IMR-90 (cell line): ENCODE results near the gene GPR107. TPM values are rescaled to one million over a fixed set of nuclear protein-coding genes. Genes with fewer than 3 reads are reported as not detected.

Experiments
- ATAC-seq: fragments of 200-7000 bp; cut with Tn5 transposase; 2 replicates; pipeline ENCODE4 v1.9.1; 2020; ENCODE audit warnings: low read depth, mild to moderate bottlenecking, moderate library complexity
- BruUV-seq: library from RNA; stranded (reverse); fragments of 400-500 nt; replicated peaks from 2 replicates; lab custom pipeline; 2021; lab: Mats Ljungman, UMichigan
- CTCF ChIA-PET: fragments of 300-600 bp; formaldehyde crosslinking; extraction: SDS; loops from one replicate; lab custom pipeline; 2021; ENCODE audit warnings: antibody characterized with exemption; lab: Yijun Ruan, JAX
- POLR2A ChIA-PET: fragments of 300-600 bp; sonication (Branson Sonifier 250); formaldehyde crosslinking; loops from one replicate; lab custom pipeline; 2022; ENCODE audit warnings: antibody characterized with exemption; ENCODE audit not compliant: unreplicated experiment; lab: Charles Lee
- DNase-seq: peaks from one replicate; pipeline ENCODE4 v3.0.0; 2013
- H2AFZ ChIP-seq: replicated peaks from 2 replicates; pipeline ENCODE3; 2013; ENCODE audit warnings: low read length, mild to moderate bottlenecking; ENCODE audit not compliant: poor library complexity
- H2AK5ac ChIP-seq: 2 replicates; pipeline ENCODE4 v1.6.1; 2013; ENCODE audit warnings: low read depth, low read length, inconsistent platforms
- H2AK9ac ChIP-seq: replicated peaks from 2 replicates; pipeline ENCODE3; 2013; ENCODE audit warnings: mild to moderate bottlenecking, low read depth, low read length, moderate library complexity; ENCODE audit not compliant: poor library complexity
- H2BK120ac ChIP-seq: 2 replicates; pipeline ENCODE4 v1.6.1; 2013; ENCODE audit warnings: low read depth, low read length, inconsistent platforms
- H2BK15ac ChIP-seq: 3 replicates; pipeline ENCODE4 v1.6.1; 2013; ENCODE audit warnings: low read depth, low read length, inconsistent platforms
- H2BK20ac ChIP-seq: 2 replicates; pipeline ENCODE4 v1.6.1; 2013; ENCODE audit warnings: low read depth, mild to moderate bottlenecking, inconsistent platforms, low read length, moderate library complexity
- H2BK5ac ChIP-seq: 2 replicates; pipeline ENCODE4 v1.6.1; 2013; ENCODE audit warnings: mild to moderate bottlenecking, low read depth, low read length, inconsistent platforms; ENCODE audit not compliant: poor library complexity, severe bottlenecking
- H3K14ac ChIP-seq: replicated peaks from 2 replicates; pipeline ENCODE4 v1.6.1; 2013; ENCODE audit warnings: low read depth, low read length, inconsistent platforms
- H3K18ac ChIP-seq: 2 replicates; pipeline ENCODE4 v1.6.1; 2013; ENCODE audit warnings: low read depth, low read length, control low read depth
- H3K23ac ChIP-seq: 2 replicates; pipeline ENCODE4 v1.6.1; 2013; ENCODE audit warnings: low read depth, low read length, inconsistent platforms
- H3K27ac ChIP-seq: 2 replicates; pipeline ENCODE4 v1.5.1; 2013; ENCODE audit warnings: mild to moderate bottlenecking, control low read depth, low read length; ENCODE audit not compliant: insufficient read depth
- H3K27me3 ChIP-seq: 2 replicates; pipeline ENCODE4 v1.6.1; 2013; ENCODE audit warnings: low read length; ENCODE audit not compliant: control insufficient read depth, insufficient read depth
- H3K36me3 ChIP-seq: 2 replicates; pipeline ENCODE4 v1.6.1; 2013; ENCODE audit warnings: low read length, mixed read lengths; ENCODE audit not compliant: control insufficient read depth, insufficient read depth
- H3K4ac ChIP-seq: 2 replicates; pipeline ENCODE4 v1.6.1; 2013; ENCODE audit warnings: low read depth, low read length, inconsistent platforms
- H3K4me1 ChIP-seq: 2 replicates; pipeline ENCODE4 v1.6.1; 2013; ENCODE audit warnings: low read length, mixed read lengths; ENCODE audit not compliant: control insufficient read depth, insufficient read depth
- H3K4me2 ChIP-seq: 2 replicates; pipeline ENCODE4 v1.6.1; 2013; ENCODE audit warnings: low read depth, mild to moderate bottlenecking, control low read depth, low read length, moderate library complexity
- H3K4me3 ChIP-seq: 2 replicates; pipeline ENCODE4 v1.5.1; 2013; ENCODE audit warnings: low read depth, mild to moderate bottlenecking, control low read depth, low read length, moderate library complexity; ENCODE audit not compliant: insufficient read depth
- H3K56ac ChIP-seq: 2 replicates; pipeline ENCODE4 v1.6.1; 2013; ENCODE audit warnings: low read length, inconsistent platforms; ENCODE audit not compliant: insufficient read depth; ENCODE audit errors: extremely low read depth
- H3K79me1 ChIP-seq, 2 experiments: 2 replicates each; pipeline ENCODE4 v1.6.1; 2013; ENCODE audit warnings: low read length in 2 of 2, inconsistent platforms in 1 of 2, low read depth in 1 of 2
- H3K9ac ChIP-seq: 2 replicates; pipeline ENCODE4 v1.6.1; 2013; ENCODE audit warnings: low read depth, low read length, control low read depth
- H3K9me1 ChIP-seq: 2 replicates; pipeline ENCODE4 v1.6.1; 2013; ENCODE audit warnings: low read length, inconsistent platforms; ENCODE audit not compliant: insufficient read depth
- H3K9me3 ChIP-seq: 2 replicates; pipeline ENCODE4 v1.6.1; 2013; ENCODE audit warnings: low read length; ENCODE audit not compliant: control insufficient read depth, insufficient read depth
- H4K20me1 ChIP-seq: 2 replicates; pipeline ENCODE4 v1.6.1; 2013; ENCODE audit warnings: low read length, inconsistent platforms; ENCODE audit not compliant: insufficient read depth
- H4K5ac ChIP-seq: 2 replicates; pipeline ENCODE4 v1.6.1; 2013; ENCODE audit warnings: mild to moderate bottlenecking, low read depth, low read length, control low read depth
- H4K8ac ChIP-seq, 2 experiments: 2 replicates each; pipeline ENCODE4 v1.6.1; 2013; ENCODE audit warnings: low read depth in 2 of 2, low read length in 2 of 2, control low read depth in 1 of 2, inconsistent platforms in 1 of 2
- H4K91ac ChIP-seq: 2 replicates; pipeline ENCODE4 v1.6.1; 2013; ENCODE audit warnings: low read depth, low read length, inconsistent platforms; ENCODE audit not compliant: insufficient read depth
- BHLHE40 ChIP-seq: fragments of 150-350 bp; IDR thresholded peaks from 2 replicates; pipeline ENCODE4 v1.6.1; 2016; ENCODE audit warnings: mild to moderate bottlenecking, low read depth, low read length
- CEBPB ChIP-seq: IDR thresholded peaks from 2 replicates; pipeline ENCODE4 v1.6.1; 2012; ENCODE audit warnings: low read depth, low read length, improper control_type of control experiment
- CHD1 ChIP-seq: IDR thresholded peaks from 2 replicates; pipeline ENCODE4 v1.6.1; 2012; ENCODE audit warnings: low read depth, low read length, improper control_type of control experiment
- FOS ChIP-seq: fragments of 150-350 bp; IDR thresholded peaks from 2 replicates; pipeline ENCODE4 v1.6.1; 2016; ENCODE audit warnings: low read depth, low read length
- MAFK ChIP-seq: IDR thresholded peaks from 2 replicates; pipeline ENCODE4 v1.6.1; 2012; ENCODE audit warnings: low read depth, low read length, improper control_type of control experiment
- MAZ ChIP-seq: IDR thresholded peaks from 2 replicates; pipeline ENCODE4 v1.6.1; 2012; ENCODE audit warnings: low read depth, mild to moderate bottlenecking, low read length, improper control_type of control experiment, moderate library complexity, borderline replicate concordance
- MXI1 ChIP-seq: IDR thresholded peaks from 2 replicates; pipeline ENCODE4 v1.6.1; 2012; ENCODE audit warnings: low read depth, mild to moderate bottlenecking, low read length, moderate library complexity, borderline replicate concordance
- NFE2L2 ChIP-seq: fragments of 150-350 bp; IDR thresholded peaks from 2 replicates; pipeline ENCODE4 v1.6.1; 2016; ENCODE audit warnings: low read depth, mild to moderate bottlenecking, low read length
- POLR2A ChIP-seq: IDR thresholded peaks from 2 replicates; pipeline ENCODE4 v1.6.1; 2012; ENCODE audit warnings: mild to moderate bottlenecking, low read depth, low read length
- RAD21 ChIP-seq: IDR thresholded peaks from 2 replicates; pipeline ENCODE4 v1.6.1; 2012; ENCODE audit warnings: low read length, improper control_type of control experiment
- RCOR1 ChIP-seq: IDR thresholded peaks from 2 replicates; pipeline ENCODE4 v1.6.1; 2012; ENCODE audit warnings: mild to moderate bottlenecking, low read length, improper control_type of control experiment; ENCODE audit not compliant: insufficient replicate concordance
- RFX5 ChIP-seq: IDR thresholded peaks from 2 replicates; pipeline ENCODE4 v1.8.0; 2012; ENCODE audit warnings: low read depth, mild to moderate bottlenecking, low read length, moderate library complexity
- SMC3 ChIP-seq: fragments of 150-350 bp; IDR thresholded peaks from 2 replicates; pipeline ENCODE4 v1.6.1; 2016; ENCODE audit warnings: low read depth, mild to moderate bottlenecking, antibody characterized with exemption, low read length, moderate library complexity
- WGBS, 2 experiments: methylation state at CpG; one replicate each; pipeline versions ENCODE4 v1.1.5 to v1.1.7; 2013; ENCODE audit warnings: missing lambda C conversion rate in 2 of 2; ENCODE audit not compliant: insufficient read length in 1 of 2; ENCODE audit errors: extremely low coverage in 2 of 2; 5-methylcytosine and 5-hydroxymethylcytosine counted together
- dilution Hi-C: fragments of 300-500 bp; cut with HindIII; formaldehyde crosslinking; loops from one replicate; pipeline ENCODE4 v1.14.3; 2018; ENCODE audit warnings: low sequenced_read_pairs; ENCODE audit not compliant: unreplicated experiment
- in situ Hi-C: fragments of 300-500 bp; cut with MboI; formaldehyde crosslinking; loops from 3 replicates; pipeline ENCODE4 v1.14.3; 2019; ENCODE audit warnings: low sequenced_read_pairs, inconsistent platforms, mixed read lengths
- intact Hi-C: fragments of 100-400 bp; cut with micrococcal nuclease; formaldehyde crosslinking; loops from 2 replicates; pipeline ENCODE4 v1.10.0; 2022
- polyA plus RNA-seq, 3 experiments: library from polyadenylated mRNA; depleted of rRNA; stranded (reverse); fragments of >200 nt; gene quantifications; 2 replicates each; pipeline ENCODE4 v1.2.3, GENCODE V29; 2012; ENCODE audit warnings: low replicate concordance in 1 of 3
- total RNA-seq: library from RNA; depleted of rRNA; stranded (reverse); fragments of >200 nt; gene quantifications from 2 replicates; pipeline ENCODE4 v1.2.3, GENCODE V29; 2012
- TF ChIP-seq, protein P1 (sequence below): fragments of 150-350 bp; IDR thresholded peaks from 2 replicates; pipeline ENCODE4 v1.6.1; 2017; ENCODE audit warnings: mild to moderate bottlenecking, antibody characterized with exemption, low read length, low read depth
- TF ChIP-seq, protein P2 (sequence below): conservative IDR thresholded peaks from 2 replicates; pipeline ENCODE4 v1.5.1; 2012; ENCODE audit warnings: mild to moderate bottlenecking, low read depth, low read length, improper control_type of control experiment

Gene GPR107
- total and polyA plus RNA-seq, 2 of the 4 experiments (the other 2 are of a cell fraction): 16.7 to 21.6 TPM

DNA sequence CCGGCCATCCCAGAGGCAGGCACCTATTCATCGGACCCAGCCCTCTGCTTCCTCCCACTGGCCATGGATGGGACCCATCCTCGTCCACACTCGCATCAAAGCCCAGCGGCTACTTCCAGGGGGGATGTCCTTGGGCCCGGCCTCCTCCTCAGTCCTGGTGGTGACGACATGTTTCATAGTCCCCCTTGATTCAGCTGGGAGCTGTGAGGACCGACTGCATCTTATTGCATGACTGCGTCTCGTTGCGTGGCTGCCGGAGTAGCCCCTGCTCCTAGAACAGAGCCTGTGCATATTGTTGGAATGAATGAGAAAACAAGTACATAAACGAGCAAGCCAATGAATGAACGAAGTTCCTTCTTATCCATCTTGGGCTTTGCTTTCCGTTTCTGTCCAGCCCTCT is 131.3 kb downstream of the GPR107 start:
- CTCF ChIA-PET: no interaction called here
- TF ChIP-seq MXI1 (no peak), MAZ (no peak), FOS (no peak), BHLHE40 (no peak), RFX5 (no peak), POLR2A (no peak), RAD21 (no peak), NFE2L2 (no peak), CHD1 (no peak), MAFK (no peak), CEBPB (no peak), SMC3 (no peak), RCOR1 (no peak)
- TF ChIP-seq, protein P1, sequence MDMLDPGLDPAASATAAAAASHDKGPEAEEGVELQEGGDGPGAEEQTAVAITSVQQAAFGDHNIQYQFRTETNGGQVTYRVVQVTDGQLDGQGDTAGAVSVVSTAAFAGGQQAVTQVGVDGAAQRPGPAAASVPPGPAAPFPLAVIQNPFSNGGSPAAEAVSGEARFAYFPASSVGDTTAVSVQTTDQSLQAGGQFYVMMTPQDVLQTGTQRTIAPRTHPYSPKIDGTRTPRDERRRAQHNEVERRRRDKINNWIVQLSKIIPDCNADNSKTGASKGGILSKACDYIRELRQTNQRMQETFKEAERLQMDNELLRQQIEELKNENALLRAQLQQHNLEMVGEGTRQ: no peak
- TF ChIP-seq, protein P2, sequence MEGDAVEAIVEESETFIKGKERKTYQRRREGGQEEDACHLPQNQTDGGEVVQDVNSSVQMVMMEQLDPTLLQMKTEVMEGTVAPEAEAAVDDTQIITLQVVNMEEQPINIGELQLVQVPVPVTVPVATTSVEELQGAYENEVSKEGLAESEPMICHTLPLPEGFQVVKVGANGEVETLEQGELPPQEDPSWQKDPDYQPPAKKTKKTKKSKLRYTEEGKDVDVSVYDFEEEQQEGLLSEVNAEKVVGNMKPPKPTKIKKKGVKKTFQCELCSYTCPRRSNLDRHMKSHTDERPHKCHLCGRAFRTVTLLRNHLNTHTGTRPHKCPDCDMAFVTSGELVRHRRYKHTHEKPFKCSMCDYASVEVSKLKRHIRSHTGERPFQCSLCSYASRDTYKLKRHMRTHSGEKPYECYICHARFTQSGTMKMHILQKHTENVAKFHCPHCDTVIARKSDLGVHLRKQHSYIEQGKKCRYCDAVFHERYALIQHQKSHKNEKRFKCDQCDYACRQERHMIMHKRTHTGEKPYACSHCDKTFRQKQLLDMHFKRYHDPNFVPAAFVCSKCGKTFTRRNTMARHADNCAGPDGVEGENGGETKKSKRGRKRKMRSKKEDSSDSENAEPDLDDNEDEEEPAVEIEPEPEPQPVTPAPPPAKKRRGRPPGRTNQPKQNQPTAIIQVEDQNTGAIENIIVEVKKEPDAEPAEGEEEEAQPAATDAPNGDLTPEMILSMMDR: no peak
- in situ Hi-C loops (no loop called here), dilution Hi-C loops (no loop called here), intact Hi-C loops (no loop called here)
- 93% methylated on average over 3 of the region's 15 CpGs; no CpG with 5 or more reads in 1 of the 2 experiments for WGBS, 2 experiments
- H2BK15ac ChIP-seq: peak overlapping the region; percentile 38; the same call in 1 of the 3 replicates
- peaks cover 37% of the 10 kb centered on the region for H3K9me1 ChIP-seq
- H4K5ac ChIP-seq: peak overlapping the region; percentile 47; the same call in 1 of the 2 replicates
- no TSS peak for BruUV-seq
- peak overlapping the region; percentile 76 for H2AK9ac ChIP-seq
- H3K23ac ChIP-seq: peak overlapping the region; percentile 67; the same call in 1 of the 2 replicates
- peak overlapping the region; percentile 79 for H3K27ac ChIP-seq
- peaks cover 51% of the 10 kb centered on the region for H4K20me1 ChIP-seq
- H2AFZ ChIP-seq: peak overlapping the region; percentile 34
- no peak overlapping the region for H3K4me3 ChIP-seq
- peak overlapping the region; percentile 48 for H3K4ac ChIP-seq
- H3K9me3 ChIP-seq: no peaks in the 10 kb centered on the region
- peak overlapping the region; percentile 58 for H2BK5ac ChIP-seq
- peak overlapping the region in 1 of 2 experiments; percentile 75; a peak in 2 of 4 replicates for H4K8ac ChIP-seq
- H3K18ac ChIP-seq: peak overlapping the region; percentile 3
- peak overlapping the region; percentile 71 for H2AK5ac ChIP-seq
- H2BK20ac ChIP-seq: peak overlapping the region; percentile 63; the same call in 1 of the 2 replicates
- peak overlapping the region; percentile 78 for H3K14ac ChIP-seq
- peak overlapping the region; percentile 58; the same call in 1 of the 2 replicates for H4K91ac ChIP-seq
- 0 out of 2 replicates have a peak overlapping the region, but pooled peaks have one; percentile 34 for H3K9ac ChIP-seq
- POLR2A ChIA-PET: no interaction called here
- no peak for DNase-seq
- H3K4me2 ChIP-seq: peak overlapping the region; percentile 64
- peak overlapping the region; percentile 42 for H2BK120ac ChIP-seq
- no peaks in the 10 kb centered on the region for H3K27me3 ChIP-seq
- H3K79me1 ChIP-seq: peaks cover 23 to 83% of the 10 kb centered on the region in 2 experiments
- H3K4me1 ChIP-seq: peaks cover 40% of the 10 kb centered on the region
- ATAC-seq: no peak
- H3K36me3 ChIP-seq: peaks cover 6% of the 10 kb centered on the region; the same call in 1 of the 2 replicates
- H3K56ac ChIP-seq: no peak overlapping the region
